HEK293 (cell line): ENCODE results near the gene TAAR1.

Experiments
- BCL6B ChIP-seq: fragments of 450-650 bp; formaldehyde crosslinking; IDR thresholded peaks from 2 replicates; pipeline ENCODE4 v1.5.1; 2017; ENCODE audit warnings: missing biosample characterization, missing genetic modification characterization
- CTCF ChIP-seq: fragments of 450-650 bp; formaldehyde crosslinking; IDR thresholded peaks from 2 replicates; pipeline ENCODE4 v1.5.1; 2016; ENCODE audit warnings: missing biosample characterization, missing genetic modification characterization
- ZNF645 ChIP-seq: fragments of 450-650 bp; formaldehyde crosslinking; IDR thresholded peaks from 2 replicates; pipeline ENCODE4; 2016; ENCODE audit warnings: missing biosample characterization, missing genetic modification characterization
- TF ChIP-seq, protein P1 (sequence below): fragments of 450-650 bp; IDR thresholded peaks from 2 replicates; pipeline ENCODE4 v1.5.1; 2018; ENCODE audit warnings: missing biosample characterization, missing genetic modification characterization

GRCh38 chr6:132604635-132605152 lies 54.3 kb downstream of the TAAR1 start:
- TF ChIP-seq ZNF645 (no peak), CTCF (tag by site-specific recombination) (no peak), BCL6B (tag by site-specific recombination) (no peak)
- TF ChIP-seq, protein P1, sequence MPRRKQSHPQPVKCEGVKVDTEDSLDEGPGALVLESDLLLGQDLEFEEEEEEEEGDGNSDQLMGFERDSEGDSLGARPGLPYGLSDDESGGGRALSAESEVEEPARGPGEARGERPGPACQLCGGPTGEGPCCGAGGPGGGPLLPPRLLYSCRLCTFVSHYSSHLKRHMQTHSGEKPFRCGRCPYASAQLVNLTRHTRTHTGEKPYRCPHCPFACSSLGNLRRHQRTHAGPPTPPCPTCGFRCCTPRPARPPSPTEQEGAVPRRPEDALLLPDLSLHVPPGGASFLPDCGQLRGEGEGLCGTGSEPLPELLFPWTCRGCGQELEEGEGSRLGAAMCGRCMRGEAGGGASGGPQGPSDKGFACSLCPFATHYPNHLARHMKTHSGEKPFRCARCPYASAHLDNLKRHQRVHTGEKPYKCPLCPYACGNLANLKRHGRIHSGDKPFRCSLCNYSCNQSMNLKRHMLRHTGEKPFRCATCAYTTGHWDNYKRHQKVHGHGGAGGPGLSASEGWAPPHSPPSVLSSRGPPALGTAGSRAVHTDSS (tag by site-specific recombination), result no peak
